NCI-H1930 (cell line): ENCODE data around the gene VPS26C.
"Not testable (repeated sequence)": the region's sequence is repeated elsewhere in the genome, so short reads cannot be mapped to it uniquely, and the experiment has no call there.

Source experiments
- DNase-seq, 2 experiments: peaks; one replicate each; lab custom pipeline; 2025; lab: John Stamatoyannopoulos, UW

The VPS26C gene

GRCh38 chr21:37267269-37268185 lies at the start of gene VPS26C:
Gene VPS26C (minus strand): TSS chr21:37267334. CDS start chr21:37267294, 40 bp downstream.
- DNase-seq = peak; percentile 98

DNA sequence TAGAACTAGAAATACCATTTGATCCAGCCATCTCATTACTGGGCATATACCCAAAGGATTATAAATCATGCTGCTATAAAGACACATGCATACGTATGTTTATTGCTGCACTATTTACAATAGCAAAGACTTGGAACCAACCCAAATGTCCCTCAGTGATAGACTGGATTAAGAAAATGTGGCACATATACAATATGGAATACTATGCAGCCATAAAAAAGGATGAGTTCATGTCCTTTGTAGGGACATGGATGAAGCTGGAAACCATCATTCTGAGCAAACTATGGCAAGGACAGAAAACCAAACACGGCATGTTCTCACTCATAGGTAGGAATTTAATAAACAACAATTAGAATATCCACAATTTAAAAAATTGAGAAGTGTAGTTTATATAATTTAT lies 48.9 kb upstream of the VPS26C start:
- not testable (repeated sequence) for DNase-seq

DNA sequence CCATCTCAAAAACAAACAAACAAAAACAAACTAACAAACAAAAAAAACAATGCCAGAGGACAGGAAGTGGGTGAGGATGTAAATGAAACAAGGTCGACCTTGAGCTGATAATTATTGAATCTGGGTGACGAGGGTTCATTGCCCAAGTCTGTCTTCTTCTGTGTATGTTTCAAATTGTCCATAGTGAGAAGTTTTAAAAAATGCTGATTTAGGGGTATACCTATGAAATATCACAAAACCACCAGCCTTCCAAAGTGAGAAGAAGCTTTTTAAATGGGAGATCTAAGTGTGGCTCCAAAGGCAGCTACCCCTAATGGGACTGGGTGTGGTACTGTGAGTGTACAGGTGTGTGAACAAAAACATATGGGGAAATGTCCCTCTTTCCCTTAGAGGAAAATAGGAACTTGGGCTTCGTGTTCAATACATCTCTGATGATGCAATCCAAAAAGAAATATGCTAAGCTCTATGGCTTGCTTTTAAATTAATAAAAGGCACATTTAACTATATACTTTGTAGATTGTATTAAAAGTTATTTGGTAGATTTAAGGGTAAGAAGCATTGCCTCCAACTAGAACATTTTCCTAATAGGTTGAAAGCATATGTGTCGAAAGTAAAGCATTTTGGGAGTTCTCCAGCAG lies 33.1 kb upstream of the VPS26C start:
- DNase-seq = no peak

- no peak for DNase-seq
Measured at GRCh38 chr21:37297364-37297763, 30.2 kb upstream of the VPS26C start.

DNA sequence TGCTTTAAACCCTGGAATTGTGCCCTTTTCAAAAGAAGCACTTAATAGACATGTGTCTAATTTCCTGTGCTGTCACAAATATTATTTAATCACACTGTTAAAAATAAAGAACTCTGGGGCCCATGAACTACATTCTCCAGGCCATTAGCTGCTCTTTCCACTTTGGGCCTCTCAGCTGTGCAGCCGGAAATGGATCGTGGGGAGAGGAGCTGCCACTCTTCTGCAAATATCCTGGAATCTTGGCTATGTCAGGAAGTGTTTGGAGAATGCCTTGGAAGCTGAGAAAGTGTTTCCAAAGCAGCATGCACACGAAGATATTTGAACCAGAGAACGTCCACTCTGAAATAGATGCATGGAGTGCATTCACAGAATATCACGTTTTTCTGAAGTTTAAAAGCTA lies 27.5 kb upstream of the VPS26C start:
- DNase-seq = no peak

GRCh38 chr21:37292941-37293340 lies 25.8 kb upstream of the VPS26C start:
- no peak for DNase-seq

DNA sequence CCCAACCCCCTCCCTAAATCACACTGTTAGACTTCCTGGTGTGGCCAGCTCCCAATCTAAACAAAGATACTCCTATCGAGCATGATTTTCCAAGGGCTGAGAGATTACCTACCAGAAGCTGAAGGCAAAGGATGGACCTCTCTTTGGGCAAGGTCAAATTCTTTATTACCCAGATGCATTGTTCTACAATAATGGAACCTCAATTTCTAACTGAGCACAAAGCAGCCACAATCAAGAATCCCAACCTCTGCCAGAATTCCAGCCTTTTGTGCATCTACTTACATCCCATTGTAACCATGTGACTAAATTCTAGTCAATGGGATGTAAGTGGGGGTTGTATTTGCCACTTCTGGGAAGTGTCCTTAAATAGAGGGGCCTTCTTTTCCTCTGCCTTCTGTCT lies 24.9 kb upstream of the VPS26C start:
- no peak for DNase-seq

GRCh38 chr21:37283191-37283710 lies 16.1 kb upstream of the VPS26C start:
- DNase-seq = not testable (repeated sequence)

- DNase-seq = not testable (repeated sequence)
Measured at GRCh38 chr21:37282602-37283001, 15.5 kb upstream of the VPS26C start.

- DNase-seq = no peak
Measured at GRCh38 chr21:37281993-37282392, 14.9 kb upstream of the VPS26C start.

DNA sequence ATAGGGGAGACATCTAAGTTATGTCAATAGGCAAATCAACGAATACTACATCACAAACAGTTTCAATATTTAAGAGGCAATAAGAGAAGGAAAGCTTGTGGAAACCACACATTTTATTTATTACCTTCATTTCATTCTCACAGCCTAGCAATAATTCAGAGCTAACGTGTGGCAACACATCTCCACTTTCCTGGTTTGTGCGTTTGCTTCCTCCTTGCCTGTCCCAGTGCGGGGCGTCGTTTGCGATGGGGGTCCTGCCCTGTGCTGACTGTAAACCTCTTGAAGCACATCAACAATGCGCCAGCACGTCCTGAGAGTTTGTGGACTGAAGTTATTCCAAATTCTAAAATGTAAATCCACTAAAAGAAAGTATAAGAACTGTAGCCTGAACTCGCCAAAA lies 14.4 kb upstream of the VPS26C start:
- DNase-seq = no peak

DNA sequence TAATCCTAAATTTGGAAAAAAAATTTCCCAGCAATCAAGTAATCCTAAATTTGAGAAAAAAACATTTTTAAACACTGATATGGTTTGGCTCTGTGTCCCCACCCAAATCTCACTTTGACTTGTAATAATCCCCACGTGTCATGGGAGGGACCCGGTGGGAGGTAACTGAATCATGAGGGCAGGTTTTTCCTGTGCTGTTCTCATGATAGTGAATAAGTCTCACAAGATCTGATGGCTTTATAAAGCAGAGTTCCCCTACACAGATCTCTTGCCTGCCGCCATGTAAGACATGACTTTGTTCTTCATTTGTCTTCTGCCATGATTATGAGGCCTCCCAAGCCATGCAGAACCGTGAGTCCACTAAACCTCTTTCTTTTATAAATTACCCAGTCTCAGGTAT lies 12.1 kb upstream of the VPS26C start:
- DNase-seq = not testable (repeated sequence)

- no peak for DNase-seq
Measured at GRCh38 chr21:37278199-37278598, 11.1 kb upstream of the VPS26C start.

GRCh38 chr21:37276377-37276776 lies 9.2 kb upstream of the VPS26C start:
- DNase-seq = no peak

- no peak for DNase-seq
Measured at GRCh38 chr21:37273911-37274690, 7.0 kb upstream of the VPS26C start.

- no peak for DNase-seq
Measured at GRCh38 chr21:37273440-37273839, 6.3 kb upstream of the VPS26C start.

- DNase-seq = no peak
Measured at GRCh38 chr21:37272897-37273296, 5.8 kb upstream of the VPS26C start.

- DNase-seq = no peak
Measured at GRCh38 chr21:37270576-37271365, 3.6 kb upstream of the VPS26C start.

DNA sequence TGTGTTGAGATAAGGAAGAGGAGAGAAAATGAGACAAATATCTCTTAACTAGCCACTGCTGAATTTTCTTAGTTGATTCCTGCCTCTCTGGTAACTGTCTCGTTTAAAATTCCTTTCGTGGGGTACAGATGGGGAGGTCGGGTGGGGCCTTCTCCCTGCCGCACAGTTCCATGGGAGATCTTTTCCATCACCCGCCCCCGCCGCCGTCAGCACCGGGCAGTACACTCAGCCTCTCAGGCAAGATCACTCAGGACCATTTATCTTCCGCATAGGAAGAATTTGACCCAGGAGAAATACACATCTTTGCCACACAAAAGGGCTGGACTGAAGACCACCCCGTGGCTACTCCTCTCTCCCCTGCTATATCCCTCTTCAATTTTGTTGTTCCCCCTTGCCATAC lies 2.3 kb upstream of the VPS26C start:
- no peak for DNase-seq

DNA sequence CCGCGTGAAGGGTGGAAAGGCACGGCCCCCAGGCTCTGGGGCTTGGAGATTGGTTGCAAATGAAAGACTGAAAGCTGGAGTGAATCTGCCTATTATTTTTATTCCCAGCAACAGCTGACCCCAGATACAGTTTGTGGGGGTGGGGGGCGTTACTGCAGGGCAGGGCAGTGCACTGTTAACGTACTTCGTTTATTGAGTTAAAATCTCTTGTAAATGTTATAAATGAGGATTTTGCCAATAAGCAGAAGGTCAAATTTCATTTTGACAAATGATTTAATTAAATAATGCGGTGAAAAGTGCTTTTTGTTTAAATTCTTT lies 1.0 kb upstream of the VPS26C start:
- no peak for DNase-seq

- peak in 1 of 2 experiments; percentile 66 for DNase-seq
Measured at GRCh38 chr21:37266515-37267221, 466 bp downstream of the VPS26C start.
